Bronchial epithelial cell (primary cell): ENCODE measurements around the gene ROR2. TPM values are rescaled to one million over a fixed set of nuclear protein-coding genes. Genes with fewer than 3 reads are reported as not detected.
"Not testable (repeated sequence)": the region's sequence is repeated elsewhere in the genome, so short reads cannot be mapped to it uniquely, and the experiment has no call there.

ENCODE experiments used
- DNase-seq: peaks from one replicate; pipeline ENCODE4 v3.0.0-alpha.2; 2010; ENCODE audit warnings: low read depth
- FAIRE-seq: peaks from 2 replicates; lab custom pipeline; 2011; peaks lifted over from hg19 to GRCh38; lab: Jason Lieb, UNC
- H3K27me3 ChIP-seq: 2 replicates; pipeline ENCODE4 v1.5.1; 2011; ENCODE audit warnings: low read length; ENCODE audit not compliant: control insufficient read depth, insufficient read depth
- H3K36me3 ChIP-seq: 2 replicates; pipeline ENCODE4 v1.5.1; 2011; ENCODE audit warnings: low read length; ENCODE audit not compliant: control insufficient read depth, insufficient read depth
- H3K4me3 ChIP-seq: 2 replicates; pipeline ENCODE4 v1.5.1; 2011; ENCODE audit warnings: mild to moderate bottlenecking, low read depth, low read length, control low read depth
- CTCF ChIP-seq: IDR thresholded peaks from 2 replicates; pipeline ENCODE4 v1.5.1; 2011; ENCODE audit warnings: mild to moderate bottlenecking, moderate library complexity, low read length, control low read depth, inconsistent platforms; ENCODE audit not compliant: insufficient read depth, severe bottlenecking
- total RNA-seq: library from RNA; depleted of rRNA; stranded (reverse); fragments of >200 nt; gene quantifications from 2 replicates; pipeline ENCODE4 v1.2.1, GENCODE V29; 2014

Gene ROR2
- total RNA-seq, 1 donor from 2014 or later = 0.26 TPM

DNA sequence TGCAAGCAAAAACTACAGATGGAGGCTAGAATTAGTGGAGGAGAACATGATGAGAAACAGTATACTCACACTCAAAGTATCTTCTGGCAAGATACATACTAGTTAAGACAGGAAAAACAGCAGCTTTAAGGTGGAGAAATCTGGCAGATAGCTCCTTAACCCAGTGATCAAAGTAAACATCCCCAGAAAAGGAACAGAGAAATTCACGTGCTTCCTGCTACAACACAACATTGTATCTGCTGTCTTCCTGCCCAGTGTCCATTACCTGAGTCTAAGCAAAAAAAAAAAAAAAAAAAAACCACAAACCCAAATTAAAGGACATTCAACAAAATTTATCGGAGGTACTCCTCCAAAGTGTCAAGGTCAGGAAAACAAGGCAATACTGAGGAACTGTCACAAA is 38.4 kb downstream of the ROR2 start:
- H3K36me3 ChIP-seq = no peaks in the 10 kb centered on the region
- H3K4me3 ChIP-seq = no peak overlapping the region
- TF ChIP-seq CTCF = no peak
- H3K27me3 ChIP-seq = no peaks in the 10 kb centered on the region
- DNase-seq = no peak
- no peak for FAIRE-seq

GRCh38 chr9:91909256-91909655 is 40.8 kb downstream of the ROR2 start:
- H3K36me3 ChIP-seq, DNase-seq, FAIRE-seq, H3K4me3 ChIP-seq, H3K27me3 ChIP-seq: not testable (repeated sequence)

DNA sequence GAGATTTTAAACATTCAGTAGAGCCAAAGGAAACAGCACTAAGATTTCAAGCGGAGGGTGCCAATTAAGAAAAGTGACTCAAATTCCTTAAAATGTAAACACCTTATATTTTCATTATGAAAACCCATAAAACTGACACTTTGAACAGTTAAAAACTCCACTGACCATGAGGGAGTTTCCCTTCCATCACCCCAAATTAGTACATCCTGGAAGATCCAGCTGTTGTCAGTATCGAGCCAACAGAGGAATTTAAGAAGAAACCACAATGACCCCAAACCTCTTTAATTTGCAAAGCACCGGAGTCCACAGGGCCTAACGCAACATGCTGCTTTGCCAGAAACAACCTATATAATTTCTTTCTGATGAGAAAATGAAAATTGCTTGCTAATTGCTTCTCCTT is 41.3 kb downstream of the ROR2 start:
- Histone ChIP-seq H3K27me3 (no peaks in the 10 kb centered on the region), H3K36me3 (no peaks in the 10 kb centered on the region), H3K4me3 (no peak overlapping the region)
- FAIRE-seq = no peak
- TF ChIP-seq CTCF = no peak
- no peak for DNase-seq

- no peak for FAIRE-seq
- TF ChIP-seq CTCF = no peak
Measured at GRCh38 chr9:91908293-91908623, 41.8 kb downstream of the ROR2 start.

DNA sequence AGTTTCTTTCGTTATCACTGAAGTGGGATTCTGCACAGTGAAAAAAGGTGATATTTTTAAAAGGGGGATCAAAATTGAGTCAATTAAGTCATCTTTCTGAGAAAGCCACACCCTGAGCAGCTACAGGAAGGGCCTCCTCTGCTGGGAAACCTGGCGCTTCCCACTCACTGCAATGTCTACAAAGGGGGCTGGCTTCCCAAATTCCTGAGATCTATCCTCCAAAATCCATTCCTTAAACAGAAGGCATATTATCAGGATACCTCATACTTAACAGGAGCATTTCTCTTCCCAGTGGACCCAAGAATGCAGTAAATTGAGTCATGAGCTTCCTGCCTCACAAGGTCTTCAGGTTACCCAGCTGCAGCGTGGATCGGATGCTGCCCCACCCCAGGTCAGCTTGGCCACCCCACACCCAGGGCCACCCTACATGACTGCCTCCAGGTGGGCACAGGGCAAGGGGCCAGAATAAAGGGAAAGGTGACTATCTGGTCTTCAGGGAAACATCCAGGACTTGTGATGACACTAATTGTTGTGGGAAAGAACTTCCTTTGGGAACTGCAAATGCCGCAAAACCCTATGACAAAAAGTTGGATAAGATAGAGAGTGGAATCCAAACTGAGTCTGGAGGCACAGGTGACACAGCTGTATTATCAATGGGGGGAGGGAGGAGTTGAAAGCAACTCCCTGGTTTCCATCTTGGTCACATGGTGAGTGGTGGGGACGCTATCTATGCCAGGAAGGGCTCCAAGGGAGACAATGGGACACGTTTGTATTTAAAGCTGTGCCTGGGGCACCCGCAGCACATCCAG is 42.3 kb downstream of the ROR2 start:
- no peak for DNase-seq
- H3K4me3 ChIP-seq = no peak overlapping the region
- no peaks in the 10 kb centered on the region for H3K27me3 ChIP-seq
- no peak for FAIRE-seq
- TF ChIP-seq CTCF = no peak
- no peaks in the 10 kb centered on the region for H3K36me3 ChIP-seq

More at GRCh38 chr9:91908293-91908623, 41.8 kb downstream of the ROR2 start:
- Histone ChIP-seq H3K36me3 (no peaks in the 10 kb centered on the region), H3K27me3 (no peaks in the 10 kb centered on the region), H3K4me3 (no peak overlapping the region)
- DNase-seq = no peak

GRCh38 chr9:91905991-91906469 is 44.0 kb downstream of the ROR2 start:
- no peak for TF ChIP-seq CTCF
- no peaks in the 10 kb centered on the region for H3K27me3 ChIP-seq
- no peak for DNase-seq
- no peak for FAIRE-seq
- H3K4me3 ChIP-seq = peak overlapping the region; percentile 31
- no peaks in the 10 kb centered on the region for H3K36me3 ChIP-seq
